Caco-2 (cell line): ENCODE measurements around the gene KCNJ12. TPM values are rescaled to one million over a fixed set of nuclear protein-coding genes. Genes with fewer than 3 reads are reported as not detected.
A peak's percentile ranks its signal among the peaks of the same experiment; 100 is the strongest.

Experiments used
- BruUV-seq: library from RNA; stranded (reverse); fragments of 400-500 nt; replicated peaks from 2 replicates; lab custom pipeline; 2021; lab: Mats Ljungman, UMichigan
- CTCF ChIA-PET: fragments of 300-600 bp; sonication (Branson Sonifier 250); formaldehyde crosslinking; loops from one replicate; lab custom pipeline; 2022; ENCODE audit warnings: antibody characterized with exemption; lab: Charles Lee
- POLR2A ChIA-PET: fragments of 300-600 bp; sonication (Branson Sonifier 250); formaldehyde crosslinking; loops from one replicate; lab custom pipeline; 2022; ENCODE audit warnings: antibody characterized with exemption; lab: Charles Lee
- DNase-seq, 2 experiments: peaks; one replicate each; pipeline versions ENCODE4 v3.0.0 to v3.0.0-alpha.2; 2020 to 2022
- H3K27me3 ChIP-seq: replicated peaks from 2 replicates; pipeline ENCODE4 v1.6.0; 2011; ENCODE audit warnings: low read length; ENCODE audit not compliant: control insufficient read depth, insufficient read depth
- H3K36me3 ChIP-seq: 2 replicates; pipeline ENCODE4 v1.5.1; 2011; ENCODE audit warnings: low read length; ENCODE audit not compliant: control insufficient read depth, insufficient read depth
- H3K4me1 ChIP-seq: fragments of 250-450 bp; sonication (Bioruptor Pico); 2 replicates; pipeline ENCODE4 v1.5.1; 2020; ENCODE audit warnings: mild to moderate bottlenecking
- H3K4me3 ChIP-seq: 2 replicates; pipeline ENCODE4 v1.5.1; 2011; ENCODE audit warnings: low read depth, mild to moderate bottlenecking, control low read depth, low read length
- H3K9me3 ChIP-seq: fragments of 250-450 bp; sonication (Bioruptor Pico); 2 replicates; pipeline ENCODE4 v1.5.1; 2020; ENCODE audit warnings: mild to moderate bottlenecking, moderate library complexity
- H3K27ac Mint-ChIP-seq: one replicate; pipeline ENCODE4 v1.8.0; 2022; ENCODE audit warnings: mixed read lengths; ENCODE audit not compliant: unreplicated experiment
- H3K27me3 Mint-ChIP-seq: one replicate; pipeline ENCODE4 v1.8.0; 2022; ENCODE audit warnings: mixed read lengths; ENCODE audit not compliant: insufficient read depth, unreplicated experiment
- H3K36me3 Mint-ChIP-seq: one replicate; pipeline ENCODE4 v1.8.0; 2022; ENCODE audit warnings: mild to moderate bottlenecking, mixed read lengths; ENCODE audit not compliant: insufficient read depth, unreplicated experiment
- H3K4me1 Mint-ChIP-seq: one replicate; pipeline ENCODE4 v1.8.0; 2022; ENCODE audit warnings: low read depth, mixed read lengths; ENCODE audit not compliant: unreplicated experiment
- H3K4me3 Mint-ChIP-seq: one replicate; pipeline ENCODE4 v1.8.0; 2022; ENCODE audit warnings: mild to moderate bottlenecking, moderate library complexity, mixed read lengths; ENCODE audit not compliant: unreplicated experiment
- H3K9me3 Mint-ChIP-seq: one replicate; pipeline ENCODE4 v1.8.0; 2022; ENCODE audit warnings: mixed read lengths; ENCODE audit not compliant: unreplicated experiment
- CTCF ChIP-seq, 2 experiments: fragments of 200-600 bp in 1 of 2; IDR thresholded peaks; 1 replicate in 1 of 2; 2 replicates in 1 of 2; pipeline versions ENCODE4 v1.5.1 to v1.8.0; 2011 to 2022; ENCODE audit warnings: antibody characterized with exemption in 1 of 2, control low read depth in 1 of 2, inconsistent platforms in 1 of 2, low read depth in 1 of 2, low read length in 1 of 2, mild to moderate bottlenecking in 1 of 2, moderate library complexity in 1 of 2; ENCODE audit not compliant: insufficient read depth in 1 of 2, severe bottlenecking in 1 of 2, unreplicated experiment in 1 of 2
- intact Hi-C: fragments of 100-400 bp; cut with micrococcal nuclease; formaldehyde crosslinking; loops from one replicate; pipeline ENCODE4 v1.10.0; 2022; ENCODE audit not compliant: unreplicated experiment
- total RNA-seq: library from RNA; stranded (reverse); gene quantifications from 2 replicates; pipeline ENCODE4 v1.2.3, GENCODE V29; 2022

The KCNJ12 gene
- total RNA-seq, 1 experiment from 2014 or later: 0.07 TPM

GRCh38 chr17:21375757-21376080, 438 bp upstream of the KCNJ12 start:
- Mint-ChIP-seq H3K27ac (no peak overlapping the region), H3K36me3 (no peaks in the 10 kb centered on the region), H3K27me3 (peaks cover 4% of the 10 kb centered on the region), H3K4me3 (peak overlapping the region; percentile 18), H3K9me3 (no peaks in the 10 kb centered on the region), H3K4me1 (no peaks in the 10 kb centered on the region)
- H3K9me3 ChIP-seq: no peaks in the 10 kb centered on the region
- BruUV-seq: no TSS peak
- no peak overlapping the region for H3K4me3 ChIP-seq
- CTCF ChIA-PET: interaction anchor here (0.6 kb wide), 1 partner anchor 8 kb away, joined by 3 read pairs; no protein-coding TSS in a partner anchor
- DNase-seq: no peak
- no peaks in the 10 kb centered on the region for H3K36me3 ChIP-seq
- POLR2A ChIA-PET: no interaction called here
- no peaks in the 10 kb centered on the region for H3K27me3 ChIP-seq
- TF ChIP-seq CTCF (IDR thresholded peaks at IDR 0.05; ENCODE audit: insufficient read depth in 1 of 2, low read depth in 1 of 2, low read length in 1 of 2, severe bottlenecking in 1 of 2, unreplicated experiment in 1 of 2): no peak
- 0 out of 2 replicates have a peak, but pooled peaks cover 9% of the 10 kb centered on the region for H3K4me1 ChIP-seq
- intact Hi-C loops: loop anchor here (10.0 kb wide), 1 partner anchor 91 kb away; the partner anchor contains the start of gene MAP2K3

GRCh38 chr17:21376759-21377690, 868 bp downstream of the KCNJ12 start:
- Histone ChIP-seq H3K4me1 (0 out of 2 replicates have a peak, but pooled peaks cover 9% of the 10 kb centered on the region), H3K4me3 (peak overlapping the region; percentile 35), H3K36me3 (no peaks in the 10 kb centered on the region), H3K27me3 (no peaks in the 10 kb centered on the region), H3K9me3 (no peaks in the 10 kb centered on the region)
- TF ChIP-seq CTCF (IDR thresholded peaks at IDR 0.05; ENCODE audit: insufficient read depth in 1 of 2, low read depth in 1 of 2, low read length in 1 of 2, severe bottlenecking in 1 of 2, unreplicated experiment in 1 of 2): no peak
- Mint-ChIP-seq H3K36me3 (no peaks in the 10 kb centered on the region), H3K4me1 (no peaks in the 10 kb centered on the region), H3K9me3 (no peaks in the 10 kb centered on the region), H3K4me3 (peak overlapping the region; percentile 65), H3K27ac (no peak overlapping the region), H3K27me3 (peaks cover 4% of the 10 kb centered on the region)
- BruUV-seq: no TSS peak
- DNase-seq: peak in 1 of 2 experiments; percentile 38
- intact Hi-C loops: loop anchor here (10.0 kb wide), 1 partner anchor 92 kb away; the partner anchor contains the start of gene MAP2K3
- POLR2A ChIA-PET: no interaction called here
- CTCF ChIA-PET: interaction anchor here (0.5 kb wide), 1 partner anchor 80 kb away, joined by 3 read pairs; no protein-coding TSS in a partner anchor

DNA sequence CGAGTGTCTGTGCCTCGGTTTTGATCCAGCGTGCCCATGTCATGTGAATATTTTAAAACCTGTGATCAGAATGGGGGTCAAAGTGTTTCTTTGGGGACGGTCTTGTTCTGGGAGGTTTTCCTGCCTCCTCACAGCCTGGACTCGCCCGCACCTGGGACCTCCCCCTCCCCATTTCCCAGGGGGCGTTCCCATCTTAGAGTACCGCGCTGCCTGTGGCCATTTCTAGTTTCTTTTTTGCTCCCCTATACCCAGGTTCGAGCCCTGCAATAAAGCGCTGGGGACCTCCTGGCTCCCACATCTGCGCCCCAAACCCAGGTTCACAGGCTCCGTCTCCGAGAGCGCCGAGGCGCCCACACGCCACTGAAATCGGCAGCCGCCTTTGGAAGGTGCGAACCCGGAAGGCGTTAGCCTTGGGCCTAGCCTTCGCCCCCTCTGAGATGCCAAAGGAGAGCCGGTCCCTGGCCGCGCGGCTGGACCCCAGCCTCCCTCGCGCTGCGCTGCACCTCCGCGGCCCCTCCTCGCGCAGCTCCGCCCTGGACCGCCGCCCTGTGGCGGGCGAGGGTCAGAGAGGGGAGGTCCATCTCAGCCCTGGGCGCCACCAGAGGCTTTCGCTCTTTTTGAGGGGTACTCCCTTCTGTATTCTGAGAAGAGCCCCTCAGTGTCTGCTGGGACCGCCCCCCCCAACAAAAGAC, 1.7 kb downstream of the KCNJ12 start:
- H3K27me3 Mint-ChIP-seq: peaks cover 5% of the 10 kb centered on the region
- Histone ChIP-seq H3K4me1 (0 out of 2 replicates have a peak, but pooled peaks cover 9% of the 10 kb centered on the region), H3K4me3 (no peak overlapping the region), H3K36me3 (no peaks in the 10 kb centered on the region), H3K27me3 (no peaks in the 10 kb centered on the region), H3K9me3 (no peaks in the 10 kb centered on the region)
- no peaks in the 10 kb centered on the region for H3K4me1 Mint-ChIP-seq
- H3K9me3 Mint-ChIP-seq: no peaks in the 10 kb centered on the region
- CTCF ChIA-PET: interaction anchor here (0.5 kb wide), 1 partner anchor 135 kb away, joined by 3 read pairs; no protein-coding TSS in a partner anchor
- DNase-seq: no peak
- no peak for TF ChIP-seq CTCF (IDR thresholded peaks at IDR 0.05; ENCODE audit: insufficient read depth in 1 of 2, low read depth in 1 of 2, low read length in 1 of 2, severe bottlenecking in 1 of 2, unreplicated experiment in 1 of 2)
- H3K4me3 Mint-ChIP-seq: no peak overlapping the region
- no peak overlapping the region for H3K27ac Mint-ChIP-seq
- BruUV-seq: no TSS peak
- no peaks in the 10 kb centered on the region for H3K36me3 Mint-ChIP-seq
- POLR2A ChIA-PET: no interaction called here
- intact Hi-C loops: loop anchor here (10.0 kb wide), 1 partner anchor 93 kb away; the partner anchor contains the start of gene MAP2K3
